Amygdala (tissue), 56 donors: ENCODE results near the gene DGCR6.
"Not testable (repeated sequence)": the region's sequence is repeated elsewhere in the genome, so short reads cannot be mapped to it uniquely, and the experiment has no call there.

Source experiments
- DNase-seq, 56 donors: peaks; one replicate each; lab custom pipeline; 2025; lab: John Stamatoyannopoulos, UW

DGCR6 gene

GRCh38 chr22:18905540-18906409, at the start of gene DGCR6:
DGCR6 (plus strand) TSS chr22:18906320; CDS start chr22:18906375, 55 bp downstream.
- DNase-seq: no peak

DNA sequence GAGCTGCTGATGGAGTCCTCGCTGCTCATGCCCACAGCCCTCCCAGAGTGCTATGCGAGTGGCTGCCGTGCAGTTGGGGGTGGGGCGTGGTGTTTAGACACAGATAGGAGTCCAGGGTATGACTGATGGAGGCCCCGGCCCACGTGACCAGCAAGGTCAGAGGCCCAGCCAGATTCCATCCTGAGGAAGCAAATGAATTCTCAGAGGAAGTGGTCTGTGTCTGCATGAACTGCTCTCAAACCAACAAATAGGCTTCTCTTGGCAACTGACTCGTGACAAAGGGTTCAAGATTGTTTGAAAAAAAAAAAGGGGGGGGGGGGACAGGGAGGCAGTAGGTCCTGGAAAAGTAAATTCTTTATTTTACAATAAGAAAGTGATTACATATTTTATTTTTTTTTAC, 46.8 kb upstream of the DGCR6 start:
- not testable (repeated sequence) for DNase-seq

GRCh38 chr22:18881260-18881659, 24.9 kb upstream of the DGCR6 start:
- DNase-seq: not testable (repeated sequence)

GRCh38 chr22:18884465-18884864, 21.7 kb upstream of the DGCR6 start:
- DNase-seq: not testable (repeated sequence)

GRCh38 chr22:18888115-18888514, 18.0 kb upstream of the DGCR6 start:
- no peak for DNase-seq

DNA sequence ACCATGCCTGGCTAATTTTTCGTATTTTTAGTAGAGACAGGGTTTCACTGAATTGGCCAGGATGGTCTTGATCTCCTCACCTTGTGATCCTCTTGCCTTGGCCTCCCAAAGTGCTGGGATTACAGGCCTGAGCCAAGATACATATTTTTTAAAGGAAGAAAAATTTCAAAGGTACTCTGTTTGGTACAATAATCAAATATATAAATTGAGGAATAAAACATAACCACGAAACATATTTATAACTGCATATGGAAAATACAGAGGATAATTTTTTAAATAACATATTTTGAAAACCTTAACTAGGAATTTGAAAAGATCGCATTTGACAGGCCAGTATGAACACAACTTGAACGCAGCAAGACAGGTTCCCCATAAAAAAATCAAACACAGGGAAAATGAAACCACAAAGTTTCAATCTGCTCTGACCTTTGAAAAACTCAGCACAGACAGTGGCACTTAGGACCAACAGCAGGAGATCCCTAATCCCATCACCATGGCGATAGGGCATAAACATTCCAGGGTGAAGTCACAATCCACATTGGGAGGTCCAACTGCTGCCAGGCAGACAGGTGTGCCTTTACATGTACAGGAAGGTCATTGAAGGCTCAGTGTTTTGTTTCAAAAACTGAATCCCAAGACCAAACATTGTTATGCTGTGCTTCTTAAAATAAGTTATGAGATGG, 15.5 kb upstream of the DGCR6 start:
- DNase-seq: not testable (repeated sequence)

GRCh38 chr22:18893775-18894174, 12.3 kb upstream of the DGCR6 start:
- DNase-seq: not testable (repeated sequence)

DNA sequence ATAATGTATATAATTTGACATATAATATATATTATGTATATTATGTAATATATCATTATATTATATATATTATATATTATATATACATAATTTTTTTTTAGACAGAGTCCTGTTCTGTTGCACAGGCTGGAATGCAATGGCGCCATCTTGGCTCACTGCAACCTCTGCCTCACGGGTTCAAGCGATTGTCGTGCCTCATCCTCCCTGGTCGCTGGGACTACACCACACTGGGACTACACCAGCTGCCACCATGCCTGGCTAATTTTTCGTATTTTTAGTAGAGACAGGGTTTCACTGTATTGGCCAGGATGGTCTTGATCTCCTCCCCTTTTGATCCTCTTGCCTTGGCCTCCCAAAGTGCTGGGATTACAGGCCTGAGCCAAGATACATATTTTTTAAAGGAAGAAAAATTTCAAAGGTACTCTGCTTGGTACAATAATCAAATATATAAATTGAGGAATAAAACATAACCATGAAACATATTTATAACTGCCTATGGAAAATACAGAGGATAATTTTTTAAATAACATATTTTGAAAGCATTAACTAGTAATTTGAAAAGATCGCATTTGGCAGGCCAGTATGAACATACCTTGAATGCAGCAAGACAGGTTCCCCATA, 10.0 kb upstream of the DGCR6 start:
- not testable (repeated sequence) for DNase-seq

- not testable (repeated sequence) for DNase-seq
Observed at GRCh38 chr22:18906410-18906745, 258 bp downstream of the DGCR6 start.

DNA sequence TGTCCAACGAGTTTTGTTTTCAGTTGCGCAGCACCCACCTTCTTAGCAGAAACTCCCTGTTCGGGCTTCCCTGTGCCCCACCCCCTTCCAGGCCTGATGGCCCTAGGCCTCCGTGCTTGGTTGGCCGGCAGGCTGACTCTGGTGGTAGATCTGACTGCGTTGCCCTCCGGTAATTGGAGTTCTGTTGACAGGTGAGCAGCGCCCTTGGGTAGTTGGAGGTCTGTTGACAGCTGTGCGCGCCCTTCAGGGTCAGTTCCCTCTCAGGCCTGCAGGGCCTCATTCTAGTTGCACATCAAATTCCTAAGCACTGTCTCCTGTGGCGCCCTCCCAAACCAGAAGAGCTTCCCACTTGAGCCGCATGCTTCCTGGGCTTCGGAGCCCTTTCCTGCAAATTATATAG, 776 bp downstream of the DGCR6 start:
- no peak for DNase-seq

DNA sequence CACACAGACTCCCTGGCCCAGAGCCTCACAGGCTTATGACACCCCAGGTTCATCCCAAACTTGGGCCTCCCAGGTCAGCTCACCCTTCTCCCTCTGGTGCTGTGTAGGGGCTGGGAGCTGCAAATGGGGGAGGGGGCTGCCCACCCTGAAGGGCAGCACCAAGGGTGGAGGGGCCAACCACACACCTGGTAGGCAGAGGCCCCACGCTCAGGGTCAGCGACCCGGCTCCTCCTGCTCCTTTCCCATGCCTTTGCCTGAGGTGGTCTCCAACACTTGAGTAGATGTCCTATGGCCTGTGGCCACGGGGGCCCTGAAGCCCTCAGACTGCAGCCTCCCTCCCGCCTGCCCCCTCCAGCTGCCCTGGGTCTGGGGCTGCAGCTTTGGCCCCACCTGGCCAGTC, 3.4 kb downstream of the DGCR6 start:
- no peak for DNase-seq

- not testable (repeated sequence) for DNase-seq
Observed at GRCh38 chr22:18911535-18911934, 5.4 kb downstream of the DGCR6 start.

DNA sequence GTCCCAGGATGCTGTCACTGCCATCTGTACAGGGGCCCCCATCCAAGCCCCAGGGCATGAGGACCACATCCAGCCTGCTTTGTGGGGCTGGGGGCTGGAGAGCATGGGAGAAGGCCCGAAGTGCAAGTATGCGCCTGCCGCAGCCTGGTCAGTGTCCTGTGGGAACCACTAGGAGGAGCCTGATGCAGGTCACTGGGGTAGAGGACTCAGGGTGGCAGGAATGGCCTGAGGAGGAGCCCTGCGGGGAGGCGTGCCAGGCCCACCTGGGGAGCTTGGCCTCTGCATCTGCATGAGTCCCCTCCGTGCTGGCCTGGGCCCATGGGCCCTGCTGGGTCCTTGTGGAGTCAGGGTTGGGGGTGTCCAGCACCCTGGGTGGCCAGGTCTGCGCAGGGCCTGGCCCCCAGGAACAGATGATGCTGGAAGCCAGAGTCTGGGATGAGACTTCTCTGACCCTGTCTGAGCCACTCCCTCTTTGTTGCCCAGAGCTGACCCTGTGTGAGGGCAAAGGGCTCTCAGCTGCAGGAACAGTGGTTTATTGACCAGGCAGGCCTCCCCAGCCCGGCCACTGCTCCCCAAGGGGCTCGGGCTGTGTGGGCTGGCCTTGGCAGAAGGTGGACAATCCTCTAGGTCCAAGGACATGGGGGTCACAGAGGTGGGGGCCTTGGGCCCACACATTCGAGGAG, 6.3 kb downstream of the DGCR6 start:
- DNase-seq: not testable (repeated sequence)

DNA sequence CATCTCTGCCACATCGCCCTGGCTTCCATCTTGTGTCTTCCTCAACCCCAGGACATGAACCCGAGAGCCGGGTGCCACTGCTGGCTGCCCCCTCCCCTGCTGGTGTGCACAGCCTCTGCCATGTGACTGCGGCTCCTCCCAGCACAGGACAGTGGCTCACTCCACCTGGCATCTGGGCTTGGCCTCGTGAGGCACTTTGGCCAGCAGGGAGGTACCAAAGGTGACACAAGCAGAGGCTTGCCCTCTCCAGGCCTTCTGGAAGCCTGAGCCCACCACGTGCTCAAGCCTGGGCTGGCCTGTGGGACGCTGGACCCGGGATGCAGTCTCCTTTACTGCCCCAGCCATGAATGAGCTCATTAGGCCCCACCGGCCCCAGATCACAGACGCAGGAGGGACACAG, 8.4 kb downstream of the DGCR6 start:
- not testable (repeated sequence) for DNase-seq

DNA sequence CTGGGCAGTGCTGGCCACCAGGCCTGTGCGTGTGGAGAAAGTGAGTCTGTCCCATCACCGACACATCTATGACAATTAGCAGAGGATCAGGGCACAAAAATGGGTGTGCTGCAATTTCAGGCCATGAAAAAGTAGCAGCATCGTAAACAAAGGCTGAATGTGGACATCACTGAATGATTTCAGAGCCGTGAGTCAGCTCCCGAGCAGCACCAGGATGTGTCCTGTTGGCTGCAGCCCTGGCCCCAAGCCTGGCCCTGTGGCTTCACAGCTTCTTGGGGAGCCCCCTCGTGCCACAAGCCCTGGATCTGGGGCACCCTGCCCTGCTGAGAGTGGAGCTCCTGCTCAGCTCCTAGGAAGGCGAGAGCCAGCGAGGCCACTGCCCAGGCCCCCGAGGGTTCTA, 9.4 kb downstream of the DGCR6 start:
- not testable (repeated sequence) for DNase-seq

DNA sequence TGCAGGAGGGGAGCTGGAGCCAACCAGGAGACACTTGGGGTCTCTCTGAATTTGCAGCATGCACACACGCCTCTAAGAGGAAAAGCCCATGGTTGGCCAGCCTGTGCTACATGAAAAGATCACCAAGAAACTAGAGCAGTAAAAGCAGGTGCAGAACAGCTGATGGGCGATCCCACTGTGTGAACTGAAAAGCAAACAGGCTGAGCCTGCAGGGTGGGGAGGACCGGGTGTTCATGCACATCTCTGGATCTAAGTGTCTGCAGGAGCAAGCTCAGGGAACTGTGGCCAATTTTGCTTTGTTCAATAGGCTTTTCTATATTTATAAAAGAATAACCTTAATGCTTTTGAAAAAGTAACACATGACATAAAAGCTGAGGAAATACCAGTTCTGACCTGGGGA, 11.7 kb downstream of the DGCR6 start:
- DNase-seq: not testable (repeated sequence)

DNA sequence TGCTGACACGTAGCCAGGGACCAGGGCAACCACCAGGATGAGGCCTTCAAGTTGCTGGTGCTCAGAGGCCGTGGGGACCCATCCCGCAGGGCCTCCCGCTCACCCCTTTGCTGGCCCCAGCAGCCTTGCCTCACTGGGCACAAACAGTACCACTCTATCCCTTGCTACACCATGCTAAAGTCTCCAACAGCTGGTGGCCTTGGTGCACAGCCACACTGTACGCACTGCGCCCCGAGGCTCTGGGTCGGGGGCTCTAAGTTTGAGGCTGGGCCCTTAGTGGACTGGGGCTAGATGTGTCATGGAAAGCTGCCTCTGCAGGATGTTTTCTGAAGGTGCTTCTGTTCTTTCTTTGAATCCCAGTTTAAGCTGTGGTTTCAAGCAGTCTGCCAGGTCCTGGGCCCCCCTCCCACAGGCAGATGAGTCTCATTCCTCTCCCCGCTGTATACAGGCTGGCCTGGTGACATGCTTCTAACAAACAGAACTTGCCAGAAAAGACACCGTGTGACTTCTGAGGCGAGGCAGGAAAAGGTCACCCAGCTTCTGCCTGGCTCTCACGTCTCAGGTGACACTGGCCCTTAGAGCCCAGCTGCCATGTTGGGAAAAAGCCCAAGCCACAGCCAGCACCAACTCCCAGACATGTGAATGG, 14.3 kb downstream of the DGCR6 start:
- not testable (repeated sequence) for DNase-seq

DNA sequence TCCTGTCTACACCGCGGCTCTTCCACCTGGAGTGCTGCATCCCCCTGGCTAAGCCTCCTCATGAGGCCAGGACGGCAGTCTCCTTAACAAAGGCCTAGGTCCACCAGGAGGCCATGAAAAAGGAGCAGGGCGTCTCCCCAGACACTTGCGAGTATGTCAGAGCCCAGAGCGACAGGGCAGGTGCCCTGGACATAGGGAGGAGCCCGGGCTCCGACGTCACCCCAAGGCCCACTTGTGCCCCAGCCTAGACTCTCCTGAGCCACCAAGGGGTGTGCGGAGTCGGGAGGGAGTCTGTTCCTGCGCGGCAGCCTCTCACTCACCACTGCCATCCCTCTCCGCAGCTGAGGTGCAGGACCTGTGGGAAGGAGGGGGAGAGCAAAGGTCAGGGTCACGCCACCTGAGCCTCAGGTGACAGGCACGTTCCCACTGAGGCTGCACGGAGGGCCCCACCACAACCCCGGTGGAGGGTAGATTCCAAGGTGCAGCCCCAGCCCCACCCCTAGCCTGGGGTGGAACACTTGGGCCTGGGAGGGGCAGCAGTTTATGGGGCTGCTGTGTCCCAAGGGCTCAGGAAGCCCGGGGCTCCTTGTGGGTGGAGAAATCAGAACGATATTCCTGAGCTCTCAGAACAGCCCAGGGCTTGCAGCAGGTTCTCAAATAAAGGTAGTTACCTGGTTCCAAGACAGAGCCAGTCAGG, 19.4 kb downstream of the DGCR6 start:
- DNase-seq: no peak

- DNase-seq: no peak
Observed at GRCh38 chr22:18927020-18927419, 20.9 kb downstream of the DGCR6 start.

DNA sequence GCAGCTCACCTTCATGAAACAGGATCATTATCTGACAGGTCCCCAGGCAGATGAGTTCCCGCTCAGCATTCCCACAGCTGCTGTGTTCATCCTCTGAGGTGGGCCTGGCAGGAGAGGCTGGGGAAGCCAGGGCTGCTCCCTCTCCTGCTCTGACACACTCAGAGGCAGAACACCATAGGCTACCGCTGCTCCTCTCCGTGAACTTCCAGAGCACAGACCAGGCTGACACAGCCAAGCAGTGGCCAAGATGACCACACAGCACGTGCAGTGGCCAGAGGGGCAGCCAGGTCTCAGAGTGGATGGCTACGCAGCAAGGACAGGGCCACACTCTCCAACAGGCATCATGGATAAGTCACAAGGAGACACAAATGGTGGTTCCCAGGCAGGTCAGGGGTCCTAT, 21.5 kb downstream of the DGCR6 start:
- DNase-seq: no peak
